ENCODE data around the gene TBX3.

The TBX3 gene

GRCh38 chr12:114666746-114667668 is 17.0 kb downstream of the TBX3 start:
- no peak for DNase-seq

DNA sequence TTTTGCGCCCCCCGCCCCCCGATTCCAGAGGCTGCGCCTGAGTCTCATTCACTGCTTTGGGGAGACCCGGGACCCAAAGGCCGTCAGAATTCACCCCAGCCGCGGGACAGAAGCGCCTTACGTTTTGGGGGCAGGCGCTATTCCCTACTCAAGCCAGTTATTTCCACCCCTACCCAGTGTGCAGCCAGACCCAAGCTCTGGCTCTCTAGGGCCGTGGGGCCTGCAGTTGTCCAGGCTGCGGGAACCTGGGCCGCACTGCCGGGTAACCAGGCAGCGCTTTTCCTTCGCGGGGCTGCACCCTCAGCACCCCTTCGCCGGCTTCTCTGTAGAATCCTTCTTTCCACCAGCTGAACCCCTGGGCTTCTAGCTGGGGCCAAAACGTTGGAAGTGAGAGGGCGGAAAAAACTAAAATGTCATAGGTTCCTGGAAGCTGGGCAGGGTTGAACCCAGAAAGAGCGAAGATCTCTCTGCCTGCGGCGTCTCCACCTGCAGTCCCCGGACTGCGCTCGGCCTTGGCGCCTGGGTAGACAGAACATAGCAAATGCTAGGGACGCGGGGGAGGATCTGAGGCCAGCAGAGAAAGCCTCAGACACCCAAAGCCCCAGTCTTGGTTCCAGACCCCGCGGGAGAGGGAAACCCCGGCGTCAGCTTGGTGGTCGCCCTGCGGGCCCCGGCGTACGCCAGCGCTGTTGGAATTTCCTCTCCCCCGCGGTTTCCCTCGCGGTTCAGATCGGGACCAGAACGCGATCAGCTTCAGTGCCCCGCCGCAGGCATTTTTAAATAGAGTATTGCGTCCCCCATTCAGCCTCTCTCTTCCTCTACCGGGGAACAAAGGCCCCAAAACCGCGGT is 18.3 kb downstream of the TBX3 start:
- no peak for DNase-seq

DNA sequence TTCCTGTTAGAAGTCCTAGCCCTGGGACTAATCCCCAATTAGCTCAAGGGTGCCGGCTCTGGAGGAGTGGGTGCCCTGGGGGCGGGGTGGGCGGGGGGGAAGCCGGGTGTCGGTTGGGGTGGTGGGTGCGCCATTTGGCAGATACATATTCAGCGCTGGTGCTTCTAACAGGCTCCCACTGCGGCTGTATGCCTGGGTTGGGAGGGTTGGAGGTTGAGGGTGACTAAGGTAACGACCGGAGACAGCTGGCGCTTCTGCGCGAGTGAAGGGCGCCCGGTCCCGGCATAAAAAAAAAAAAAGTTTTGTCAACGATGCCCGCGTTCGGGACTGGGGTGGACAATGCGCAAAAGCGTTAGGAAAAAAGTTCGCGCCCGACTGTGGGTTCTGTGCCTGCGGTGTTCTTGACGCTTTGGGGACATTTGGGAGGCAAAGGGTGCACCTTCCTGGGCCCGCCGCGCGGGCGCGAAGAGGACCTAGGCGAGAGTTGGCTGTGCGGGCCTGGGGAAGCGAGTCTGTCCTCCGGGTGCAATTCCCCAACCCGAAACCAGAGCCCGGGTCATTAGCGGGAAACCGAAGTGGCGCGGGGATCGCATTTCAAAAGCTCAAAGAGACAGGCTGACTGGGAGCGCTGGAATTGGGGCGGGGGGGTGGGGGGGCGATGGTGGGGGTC is 19.2 kb downstream of the TBX3 start:
- DNase-seq, result no peak

- DNase-seq, result no peak
These were observed 21.3 kb downstream of the TBX3 start for GRCh38 chr12:114662512-114663177.

- no peak for DNase-seq
These were observed 22.7 kb downstream of the TBX3 start for GRCh38 chr12:114661245-114661644.

DNA sequence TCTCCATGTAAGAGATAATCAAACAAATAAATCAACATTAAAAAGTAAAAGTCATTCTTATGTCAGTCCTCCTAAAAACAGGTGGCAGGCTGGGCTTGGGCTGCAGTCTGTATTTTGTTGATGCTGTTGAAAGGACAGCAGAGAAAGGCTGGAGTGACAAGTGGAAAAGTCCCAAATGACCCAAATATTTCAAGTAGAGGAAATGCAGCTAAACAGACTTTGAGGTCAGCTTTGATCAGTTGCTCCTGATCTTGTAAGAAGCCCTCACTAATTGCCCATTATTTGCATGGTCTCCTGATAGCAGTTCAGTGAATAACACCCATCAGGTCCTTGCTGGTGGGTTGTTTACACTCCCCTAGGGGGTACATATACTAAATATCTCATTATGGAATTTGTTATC is 24.9 kb downstream of the TBX3 start:
- DNase-seq, result no peak

GRCh38 chr12:114658002-114658441 is 26.0 kb downstream of the TBX3 start:
- DNase-seq, result no peak

DNA sequence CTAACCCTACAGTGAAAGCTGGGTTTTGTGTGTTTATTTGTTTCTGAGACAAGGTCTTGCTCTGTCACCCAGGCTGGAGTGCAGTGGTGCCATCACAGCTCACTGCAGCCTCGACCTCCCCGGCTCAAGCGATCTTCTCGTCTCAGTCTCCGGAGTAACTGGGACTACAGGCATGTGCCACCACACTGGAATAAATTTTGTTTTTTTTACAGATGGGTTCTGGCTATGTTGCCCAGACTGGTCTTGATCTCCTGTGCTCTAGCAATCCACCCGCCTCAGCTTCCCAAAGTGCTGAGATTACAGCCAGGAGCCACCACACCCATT is 26.4 kb downstream of the TBX3 start:
- no peak for DNase-seq

GRCh38 chr12:114656906-114657596 is 26.9 kb downstream of the TBX3 start:
- no peak for DNase-seq

DNA sequence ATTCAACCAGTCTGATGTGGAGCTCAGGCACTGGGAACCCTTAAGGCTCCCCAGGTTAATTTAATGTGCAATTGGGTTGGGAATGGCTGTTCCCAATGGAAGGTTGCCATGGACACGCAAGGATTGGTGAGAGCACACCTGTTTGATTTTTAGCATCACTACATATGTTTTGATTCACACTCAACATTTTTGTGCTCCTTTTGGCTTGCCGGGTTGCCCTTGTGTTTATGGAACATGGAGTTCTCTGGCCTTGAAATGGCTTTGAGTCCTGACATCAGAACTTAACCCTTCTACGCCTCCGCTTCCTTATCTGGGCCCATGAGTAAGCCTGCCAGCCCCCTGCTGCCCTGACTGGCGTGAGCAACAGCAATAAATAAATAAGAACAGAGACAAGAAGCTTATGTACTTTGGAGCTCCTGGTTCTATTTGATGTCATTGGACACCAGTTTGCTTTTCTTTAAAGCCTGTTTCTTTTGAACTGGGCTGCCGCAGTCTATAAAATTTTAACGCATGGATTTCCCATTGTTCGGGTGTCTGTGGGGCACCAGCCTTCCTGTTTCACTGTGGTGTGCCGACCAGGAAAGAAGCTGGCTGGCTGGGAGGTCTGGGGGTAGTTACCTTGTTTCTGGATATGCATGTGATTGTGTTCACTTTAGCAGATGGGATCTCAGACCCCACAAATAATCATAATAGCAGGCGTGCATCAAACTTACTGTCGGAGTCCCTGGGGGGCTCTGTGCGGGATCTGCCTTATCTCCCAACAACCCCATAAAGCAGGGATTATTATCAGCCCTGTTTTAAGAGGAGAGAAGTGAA is 27.8 kb downstream of the TBX3 start:
- no peak for DNase-seq

DNA sequence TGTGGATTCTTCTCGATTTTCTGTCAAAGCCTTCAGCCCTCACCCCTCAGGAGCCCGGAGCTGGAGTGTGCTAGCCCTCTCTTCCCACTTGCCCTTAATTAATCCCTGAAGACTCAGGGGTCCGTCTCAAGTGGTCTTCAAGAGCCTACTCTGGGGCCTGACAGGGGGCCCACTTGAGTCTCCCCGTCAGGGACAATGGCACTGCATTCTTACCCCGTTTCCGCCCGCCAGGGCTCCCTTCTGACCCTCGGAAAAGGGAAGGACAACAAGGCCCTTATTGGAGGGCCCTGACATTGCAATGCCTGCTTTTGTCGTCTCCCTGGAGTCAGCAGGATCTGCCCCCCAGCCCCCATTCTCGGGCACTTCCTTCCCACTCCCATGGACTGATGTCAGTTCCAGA is 34.4 kb downstream of the TBX3 start:
- DNase-seq, result no peak

DNA sequence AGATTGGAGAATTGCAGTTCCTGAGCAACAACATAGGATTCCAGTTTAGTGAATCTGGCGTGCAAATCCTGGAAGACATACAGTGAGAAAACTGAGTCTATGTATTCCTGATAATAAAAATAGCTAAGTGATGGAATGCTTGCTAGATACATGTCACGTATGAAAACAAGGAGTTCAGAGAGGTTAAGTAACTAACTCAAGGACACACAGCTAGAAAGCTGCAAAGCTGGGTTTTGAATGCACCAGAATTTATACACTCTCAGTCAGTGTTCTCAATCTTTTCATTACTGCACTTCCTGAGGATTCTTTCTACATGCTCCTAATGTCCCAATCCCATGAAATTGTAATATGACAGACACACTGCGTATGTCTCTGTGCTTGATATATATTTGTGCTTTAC is 35.3 kb downstream of the TBX3 start:
- DNase-seq, result no peak

DNA sequence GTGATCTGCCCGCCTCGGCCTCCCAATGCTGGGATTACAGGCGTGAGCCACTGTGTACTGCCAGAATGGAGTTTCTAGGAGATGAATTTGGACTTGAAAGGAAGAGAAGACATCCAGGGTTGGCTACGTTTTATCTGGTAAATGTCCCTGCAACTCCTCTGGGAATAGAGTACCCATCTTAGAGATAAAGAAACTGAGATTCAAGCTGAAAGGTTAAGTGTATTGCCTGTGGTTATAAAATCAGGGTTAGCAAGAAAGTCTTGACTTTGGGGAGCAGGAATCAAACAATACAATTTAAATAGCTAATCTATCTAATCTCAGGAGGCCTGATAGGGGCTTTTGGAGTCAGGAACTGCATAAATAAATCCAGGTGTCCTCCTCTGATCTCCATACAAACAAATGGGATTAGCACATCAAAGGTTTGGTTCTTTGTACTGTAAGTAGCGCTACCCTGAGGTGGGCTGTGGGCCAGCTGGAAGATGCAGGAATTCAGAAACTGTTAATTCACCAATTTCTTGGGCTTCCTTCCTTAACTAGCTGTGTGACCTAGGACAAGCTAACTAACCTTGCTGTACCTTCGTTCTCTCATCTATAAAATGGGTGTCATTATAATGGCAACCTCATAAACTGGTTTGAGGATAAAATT is 45.1 kb downstream of the TBX3 start:
- DNase-seq, result no peak

GRCh38 chr12:114636723-114637480 is 47.1 kb downstream of the TBX3 start:
- no peak for DNase-seq

GRCh38 chr12:114631242-114631641 is 52.7 kb downstream of the TBX3 start:
- no peak for DNase-seq

GRCh38 chr12:114628199-114628598 is 55.8 kb downstream of the TBX3 start:
- DNase-seq, result no peak

GRCh38 chr12:114627393-114627792 is 56.6 kb downstream of the TBX3 start:
- no peak for DNase-seq

DNA sequence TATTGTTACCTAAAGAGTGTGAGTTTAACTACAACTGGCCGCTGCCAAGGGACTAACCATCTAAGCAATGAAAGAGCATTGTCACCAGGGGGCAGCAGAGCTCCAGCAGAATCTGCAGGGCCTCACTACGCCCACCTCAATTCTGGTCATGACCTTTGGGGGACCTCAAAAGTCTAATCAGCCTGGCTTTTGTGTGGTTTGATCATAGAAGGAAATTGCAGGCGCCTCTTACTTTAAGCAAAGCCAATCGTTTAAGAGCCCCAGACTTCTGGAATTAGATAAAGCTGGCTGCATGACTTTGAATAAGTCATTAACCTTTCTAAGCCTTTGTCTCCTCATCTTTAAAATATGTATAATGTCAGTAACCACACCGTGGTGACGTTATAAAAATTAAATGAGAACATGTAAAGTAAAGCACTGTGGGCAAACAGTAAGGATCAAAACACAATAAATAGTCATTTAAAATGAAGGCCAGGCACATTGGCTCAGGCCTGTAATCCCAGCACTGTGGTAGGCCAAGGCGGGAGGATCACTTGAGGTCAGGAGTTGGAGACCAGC is 58.6 kb downstream of the TBX3 start:
- no peak for DNase-seq

DNA sequence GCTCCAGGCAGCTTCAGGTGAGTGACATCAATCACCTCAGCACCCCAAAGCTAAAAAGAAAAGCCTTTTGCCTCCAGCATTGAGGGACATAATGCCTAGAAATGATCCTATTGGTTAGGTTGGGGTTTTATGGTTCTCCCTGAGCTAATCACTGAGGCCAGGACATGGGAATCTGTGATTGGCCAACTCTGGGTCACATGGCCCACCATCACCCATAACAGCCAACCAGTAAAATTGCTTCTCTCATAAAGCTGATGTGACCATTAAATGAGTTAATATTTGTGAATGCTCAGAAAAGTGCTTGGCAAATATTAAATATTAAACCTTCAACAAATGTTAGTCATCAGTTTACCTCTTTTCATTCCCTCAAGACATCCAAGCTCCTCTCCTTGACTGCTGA is 60.2 kb downstream of the TBX3 start:
- no peak for DNase-seq

Data from SIG-M5 (cell line).